ENCODE data around the gene THEMIS2.
"Not testable (repeated sequence)": the region's sequence is repeated elsewhere in the genome, so short reads cannot be mapped to it uniquely, and the experiment has no call there.

THEMIS2 gene

DNA sequence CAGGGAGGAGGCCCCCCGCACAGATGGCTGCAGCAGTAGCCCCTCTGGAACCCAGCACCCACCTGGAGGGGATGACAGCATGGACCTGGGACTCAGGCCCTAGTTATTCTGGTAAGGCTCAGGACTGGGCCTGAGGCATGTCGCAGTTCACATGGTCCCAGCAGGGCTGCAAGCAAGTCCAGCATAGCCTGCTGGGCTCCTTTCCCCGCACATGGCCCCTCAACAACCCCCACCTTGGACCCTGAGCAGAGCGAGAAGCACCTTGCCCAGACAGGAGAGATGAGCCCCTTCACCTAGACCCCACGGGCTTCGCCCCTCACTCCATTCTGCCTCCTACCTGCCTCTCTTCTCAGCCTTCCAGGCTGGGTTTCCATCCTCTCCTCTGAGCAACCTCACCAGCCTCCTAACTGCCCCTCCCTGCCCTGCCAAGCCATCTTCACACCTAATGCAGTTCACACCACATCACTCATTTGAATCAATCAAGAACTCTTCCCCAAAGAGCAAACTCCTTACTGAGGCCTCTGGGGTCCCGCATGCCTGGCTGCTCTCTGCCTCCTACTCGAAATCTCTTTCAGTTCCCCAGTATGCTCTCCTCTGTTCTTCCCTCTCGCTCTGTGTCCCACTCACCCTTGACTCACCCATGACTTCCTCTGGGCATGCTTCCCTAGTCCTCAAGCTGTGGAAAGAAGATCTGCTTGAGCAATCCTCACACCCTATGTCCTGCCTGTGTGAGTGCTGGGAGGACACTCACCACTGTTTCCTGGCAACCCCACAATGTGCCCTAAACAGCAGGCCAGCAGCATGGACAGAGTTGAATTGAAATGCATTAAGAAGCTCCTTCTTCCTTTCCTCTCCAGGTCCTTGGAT is 9.4 kb upstream of the THEMIS2 start:
- peak; percentile 73 for DNase-seq (ENCODE audit: low read depth)

DNA sequence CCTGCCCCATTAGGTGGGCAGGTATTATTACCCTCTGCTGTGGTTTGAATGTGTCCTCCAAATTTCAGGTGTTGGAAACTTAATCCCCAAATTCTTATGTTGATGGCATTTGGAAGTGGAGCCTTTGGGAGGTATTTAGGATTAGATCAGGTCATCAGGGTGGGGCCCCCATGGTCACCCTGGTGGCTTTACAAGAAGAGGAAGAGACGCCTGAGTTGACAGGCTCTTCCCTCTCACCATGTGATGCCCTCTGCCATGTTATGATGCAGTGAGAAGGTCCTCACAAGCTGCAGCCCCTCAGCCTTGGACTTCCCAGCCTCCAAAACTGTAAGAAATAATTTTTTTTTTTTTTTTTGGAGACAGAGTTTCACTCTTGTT is 8.8 kb upstream of the THEMIS2 start:
- no peak for DNase-seq (ENCODE audit: low read depth)

DNA sequence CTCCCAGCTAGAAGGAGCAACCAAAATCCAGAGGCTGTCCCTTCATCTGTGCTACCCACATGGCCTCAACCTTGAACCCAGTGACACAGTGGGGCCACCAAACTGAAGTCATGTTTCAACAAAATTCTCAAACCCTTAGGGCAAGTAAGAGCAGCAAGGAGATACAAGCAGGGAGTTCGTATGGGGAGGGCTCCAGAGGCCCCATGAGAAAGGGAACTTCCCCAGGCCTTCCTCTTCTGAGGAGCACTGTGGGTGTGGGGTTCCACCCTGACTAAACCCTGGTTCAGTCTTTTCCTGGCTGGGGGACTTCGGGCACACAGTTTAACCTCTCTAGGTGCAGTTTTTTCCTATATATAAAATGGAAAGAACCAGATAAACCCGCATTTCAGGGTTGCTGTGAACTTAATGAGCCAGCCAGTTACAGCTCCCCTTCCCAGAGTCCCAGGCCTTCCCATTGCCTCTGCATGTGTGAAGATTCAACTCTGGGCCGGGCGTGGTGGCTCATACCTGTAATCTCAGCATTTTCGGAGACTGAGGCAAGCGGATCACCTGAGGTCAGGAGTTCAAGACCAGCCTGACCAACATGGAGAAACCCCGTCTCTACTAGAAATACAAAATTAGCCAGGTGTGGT is 8.0 kb upstream of the THEMIS2 start:
- DNase-seq (ENCODE audit: low read depth) = no peak

DNA sequence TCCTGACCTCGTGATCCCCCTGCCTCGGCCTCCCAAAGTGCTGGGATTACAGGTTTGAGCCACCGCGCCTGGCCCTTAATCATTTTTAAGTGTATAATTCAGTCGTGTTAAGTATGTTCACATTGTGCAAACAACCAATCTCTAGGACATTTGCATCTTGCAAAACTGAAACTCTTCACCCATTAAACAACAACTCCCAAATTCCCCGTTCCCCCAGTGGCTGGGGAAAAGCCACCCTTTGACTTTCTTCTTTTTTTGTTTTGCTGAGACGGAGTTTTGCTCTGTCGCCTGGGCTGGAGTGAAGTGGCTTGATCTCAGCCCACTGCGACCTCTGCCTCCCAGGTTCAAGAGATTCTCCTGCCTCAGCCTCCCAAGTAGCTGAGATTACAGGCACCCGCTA is 6.5 kb upstream of the THEMIS2 start:
- DNase-seq (ENCODE audit: low read depth) = no peak

DNA sequence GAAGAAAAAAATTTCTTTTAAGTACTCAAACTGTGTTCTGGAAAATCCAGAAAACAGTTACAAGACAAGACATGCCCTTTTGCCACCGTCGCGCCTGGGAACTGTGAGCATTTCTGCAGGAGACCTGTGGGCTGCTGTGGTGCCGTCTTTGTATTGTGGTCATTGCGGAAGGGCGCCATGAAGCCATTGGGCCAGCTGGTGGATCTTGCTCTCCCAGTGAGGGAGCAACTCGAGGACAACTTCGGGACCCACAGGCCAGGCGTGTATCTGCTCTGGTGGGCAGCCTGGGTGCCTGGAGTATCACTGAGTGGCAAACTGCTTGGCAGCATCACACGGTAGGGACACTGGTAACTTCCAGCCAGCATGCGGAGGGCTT is 3.8 kb upstream of the THEMIS2 start:
- no peak for DNase-seq (ENCODE audit: low read depth)

DNA sequence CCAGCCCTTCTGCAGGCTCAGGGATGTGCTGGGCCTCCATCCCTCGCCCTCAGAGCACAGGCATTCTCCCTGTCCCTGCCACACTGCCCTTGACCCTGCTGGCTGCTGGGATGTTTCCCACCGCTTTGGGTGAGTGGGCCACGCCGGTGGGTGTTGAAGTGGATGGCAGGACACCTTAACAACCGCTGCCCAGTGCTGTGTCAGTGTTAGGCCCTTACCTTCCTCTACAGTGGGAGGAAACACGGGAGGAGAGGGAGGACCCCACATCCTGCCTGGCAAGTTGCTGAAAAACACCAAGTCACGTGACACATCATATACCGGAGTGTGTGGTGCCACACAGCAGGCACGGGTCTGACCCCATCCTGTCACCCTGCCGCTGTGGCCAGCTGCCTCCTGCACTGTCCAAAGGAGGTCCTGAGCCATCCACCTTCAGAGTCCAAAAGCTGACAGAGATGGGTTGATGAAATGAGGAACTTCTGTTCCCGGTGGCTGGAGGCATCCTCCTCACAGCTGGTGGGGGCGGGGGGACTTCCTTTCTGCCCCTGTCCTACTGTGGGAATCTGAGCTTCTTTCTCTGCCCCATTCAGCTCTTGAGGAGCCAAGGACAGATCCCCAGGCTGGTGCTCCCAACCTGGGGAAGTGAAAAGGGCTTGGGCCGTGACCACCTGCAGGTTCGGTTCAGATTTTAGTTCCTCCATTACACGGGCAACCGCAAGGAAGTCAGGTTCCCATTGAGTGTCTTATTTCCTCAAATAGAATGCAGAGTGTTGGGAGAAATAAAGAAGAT is 3.2 kb upstream of the THEMIS2 start:
- peak; percentile 96 for DNase-seq (ENCODE audit: low read depth)

DNA sequence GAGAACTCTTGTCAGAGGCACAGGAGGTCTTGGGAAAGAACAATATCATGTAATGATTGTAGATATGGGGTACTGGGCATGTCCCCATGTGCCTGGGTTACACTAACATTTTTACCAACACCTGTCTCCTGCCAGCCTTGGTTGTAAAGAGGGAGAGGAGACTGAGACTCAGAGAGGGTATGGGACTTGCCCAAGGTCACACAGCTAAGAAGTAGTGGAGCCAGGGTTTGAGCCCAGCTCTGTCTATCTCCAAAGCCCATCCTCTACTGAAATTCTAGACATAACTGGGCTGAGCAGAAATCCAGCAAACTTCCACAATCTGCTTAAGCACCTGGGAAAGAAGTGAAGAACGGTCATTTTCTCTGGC is 2.6 kb upstream of the THEMIS2 start:
- no peak for DNase-seq (ENCODE audit: low read depth)

DNA sequence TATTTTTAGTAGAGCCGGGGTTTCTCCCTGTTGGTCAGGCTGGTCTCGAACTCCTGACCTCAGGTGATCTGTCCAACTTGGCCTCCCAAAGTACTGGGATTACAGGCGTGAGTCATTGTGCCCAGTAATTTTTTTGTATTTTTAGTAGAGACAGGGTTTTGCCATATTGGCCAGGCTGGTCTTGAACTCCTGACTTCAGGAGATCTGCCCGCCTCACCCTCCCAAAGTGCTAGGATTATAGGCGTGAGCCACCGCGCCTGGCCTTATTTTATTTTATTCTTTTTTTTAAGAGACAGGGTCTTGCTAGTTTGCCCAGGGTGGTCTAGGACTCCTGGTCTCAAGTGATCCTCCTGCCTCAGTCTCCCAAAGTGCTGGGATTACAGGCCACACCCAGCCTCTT is 1.3 kb upstream of the THEMIS2 start:
- DNase-seq (ENCODE audit: low read depth) = not testable (repeated sequence)

DNA sequence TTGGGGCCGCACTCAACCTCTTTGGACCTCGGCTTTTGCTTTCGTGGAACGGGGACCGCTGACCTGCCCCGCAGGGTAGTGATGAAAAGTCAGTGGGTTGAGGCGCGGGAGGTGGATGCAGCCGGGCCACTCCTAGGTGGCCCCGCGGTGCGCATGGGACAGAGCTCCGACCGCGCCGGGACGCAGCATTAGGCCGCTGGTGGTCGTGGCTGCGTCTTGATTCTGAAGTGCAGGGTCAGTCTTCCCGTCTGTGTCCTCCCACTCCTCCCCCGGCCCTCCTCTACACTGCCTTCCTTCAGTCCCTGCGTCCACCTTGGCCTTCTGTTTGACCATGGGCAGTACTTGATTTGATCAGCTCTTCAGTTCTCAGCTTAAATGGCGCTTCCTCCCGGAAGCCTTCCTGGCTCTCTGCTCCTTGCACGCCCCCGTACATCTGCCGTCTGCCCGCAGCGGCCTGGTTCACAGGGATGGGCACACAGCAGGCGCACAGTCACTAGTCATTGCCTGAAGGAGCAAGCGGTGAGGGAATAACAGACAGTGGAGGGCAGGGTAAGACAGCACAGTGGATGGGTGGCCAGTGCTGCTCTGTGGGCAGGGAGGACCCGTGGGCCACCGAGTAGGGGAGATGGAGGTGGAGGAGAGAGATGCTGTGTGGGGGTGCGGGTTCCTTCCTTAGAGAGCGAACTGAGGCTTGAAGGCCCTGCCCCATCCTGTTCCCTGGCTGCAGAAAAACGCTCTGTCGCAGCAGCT is 633 bp downstream of the THEMIS2 start:
- DNase-seq (ENCODE audit: low read depth) = no peak

DNA sequence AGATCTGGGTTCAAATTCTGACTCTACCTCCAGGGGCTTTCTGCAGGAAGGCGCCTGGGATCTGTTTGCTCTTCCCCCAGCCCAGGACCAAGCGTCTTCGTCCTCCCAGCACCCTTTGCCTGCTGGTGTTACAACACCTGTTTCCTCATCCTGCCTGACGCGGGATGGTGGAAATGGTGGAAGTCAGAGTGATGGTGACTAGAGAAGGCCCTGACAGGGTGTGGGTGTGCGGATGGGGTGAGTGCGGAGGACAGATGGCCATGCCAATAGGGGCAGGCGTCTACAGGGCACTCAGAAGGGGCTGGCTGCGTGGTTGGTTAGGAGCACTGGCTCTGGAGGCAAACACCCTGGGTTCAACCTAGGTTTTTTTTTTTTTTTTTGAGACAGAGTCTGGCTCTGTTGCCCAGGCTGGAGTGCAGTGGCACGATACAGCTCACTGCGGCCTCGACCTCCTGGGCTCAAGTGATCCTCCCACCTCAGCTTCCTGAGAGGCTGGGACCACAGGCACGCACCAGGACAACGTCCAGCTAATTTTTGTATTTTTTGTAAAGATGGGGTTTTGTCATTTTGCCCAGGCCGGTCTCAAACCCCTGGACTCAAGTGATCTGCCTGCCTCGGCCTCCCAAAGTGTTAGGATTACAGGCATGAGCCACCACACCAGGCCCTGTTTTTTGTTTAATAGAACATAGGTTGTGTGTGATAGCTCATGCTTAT is 1.5 kb downstream of the THEMIS2 start:
- DNase-seq (ENCODE audit: low read depth) = no peak

DNA sequence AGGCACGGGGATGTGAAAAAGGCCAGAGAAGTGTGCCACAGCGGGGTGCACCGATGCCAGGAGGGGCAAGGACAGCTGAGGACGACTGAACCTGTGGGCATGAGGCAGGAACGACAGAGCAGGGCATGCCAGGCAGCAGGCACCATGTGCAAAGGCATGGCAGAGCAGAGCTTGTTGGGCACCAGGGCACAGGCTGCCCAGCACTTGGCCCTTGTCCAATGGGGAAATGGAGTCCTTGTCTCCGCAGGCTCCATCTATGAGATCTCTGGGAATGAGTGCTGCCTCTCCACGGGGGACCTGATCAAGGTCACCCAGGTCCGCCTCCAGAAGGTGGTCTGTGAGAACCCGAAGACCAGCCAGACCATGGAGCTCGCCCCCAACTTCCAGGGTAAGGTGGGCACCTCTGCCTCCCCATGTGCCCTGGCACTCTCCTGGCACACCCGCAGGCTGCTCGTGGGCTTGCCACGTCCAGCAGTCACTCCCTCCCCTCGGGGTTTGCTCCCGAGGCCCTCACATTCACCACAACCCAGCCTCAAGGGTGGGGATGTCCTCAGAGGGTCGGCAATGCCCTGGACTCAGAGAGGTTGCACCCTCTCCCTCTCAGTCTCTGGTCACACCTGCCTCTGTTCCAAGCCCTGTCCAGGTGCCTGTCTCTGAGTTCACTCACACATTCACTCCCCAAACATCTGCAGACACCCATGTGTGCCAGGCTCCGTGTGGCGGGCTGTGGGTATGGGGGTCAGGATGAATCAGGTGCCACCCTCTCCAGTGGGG is 4.2 kb downstream of the THEMIS2 start:
- no peak for DNase-seq (ENCODE audit: low read depth)

DNA sequence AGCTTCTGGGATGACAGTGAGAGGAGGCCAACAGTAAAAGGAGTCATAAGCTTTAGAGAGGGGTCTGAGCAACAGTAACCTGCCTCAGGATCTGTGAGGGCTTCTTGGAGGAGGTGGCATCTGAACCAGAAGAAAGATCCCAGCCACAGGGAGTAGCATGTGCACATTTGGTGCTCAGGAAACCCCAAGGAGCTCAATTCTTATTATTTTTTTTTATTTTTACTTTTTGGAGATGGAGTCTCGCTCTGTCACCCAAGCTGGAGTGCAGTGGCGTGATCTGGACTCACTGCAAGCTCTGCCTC is 4.7 kb downstream of the THEMIS2 start:
- DNase-seq (ENCODE audit: low read depth) = no peak

DNA sequence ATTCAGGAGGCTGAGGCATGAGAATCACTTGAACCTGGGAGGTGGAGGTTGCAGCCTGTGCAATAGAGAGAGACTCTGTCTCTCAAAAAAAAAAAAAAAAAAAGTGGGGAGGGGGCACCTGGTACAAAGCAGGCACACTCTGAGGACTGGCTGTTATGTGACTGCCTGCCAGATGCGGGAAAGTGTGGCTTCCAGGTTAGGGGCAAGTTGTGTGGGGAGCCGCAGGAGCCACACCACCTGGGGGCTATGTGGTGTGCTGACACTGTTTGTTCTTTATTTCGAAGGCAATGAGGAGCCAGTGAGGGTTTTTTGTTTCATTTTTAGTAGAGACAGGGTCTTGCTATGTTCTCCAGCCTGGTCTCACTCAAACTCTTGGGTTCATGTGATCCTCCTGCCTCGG is 5.7 kb downstream of the THEMIS2 start:
- no peak for DNase-seq (ENCODE audit: low read depth)

DNA sequence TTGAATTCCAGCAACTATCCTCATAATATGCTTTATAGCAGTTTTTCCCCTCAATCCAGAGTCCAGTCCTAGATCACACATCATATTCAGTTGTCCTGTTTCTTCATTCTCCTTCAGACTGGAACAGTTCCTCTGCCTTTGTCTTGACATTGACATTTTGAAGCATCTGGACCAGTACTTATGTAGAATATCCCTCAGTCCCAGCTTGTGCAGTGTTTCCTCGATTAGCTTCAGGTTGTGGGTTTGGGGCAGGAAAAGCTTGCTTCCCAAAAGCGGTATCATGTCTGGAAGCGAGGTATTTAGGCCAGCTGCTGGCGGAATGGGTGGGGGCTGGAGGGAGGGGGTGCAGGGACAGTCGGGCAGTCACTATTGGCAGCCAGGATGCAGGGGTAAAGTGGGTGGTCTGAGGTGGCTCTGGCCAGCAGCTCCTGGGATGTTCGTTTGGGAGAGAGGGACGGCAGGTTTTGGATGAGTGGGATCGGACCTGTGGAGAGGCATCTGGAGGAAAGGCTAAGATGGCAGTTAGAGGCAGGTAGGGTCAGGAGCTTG is 6.5 kb downstream of the THEMIS2 start:
- DNase-seq (ENCODE audit: low read depth) = no peak

DNA sequence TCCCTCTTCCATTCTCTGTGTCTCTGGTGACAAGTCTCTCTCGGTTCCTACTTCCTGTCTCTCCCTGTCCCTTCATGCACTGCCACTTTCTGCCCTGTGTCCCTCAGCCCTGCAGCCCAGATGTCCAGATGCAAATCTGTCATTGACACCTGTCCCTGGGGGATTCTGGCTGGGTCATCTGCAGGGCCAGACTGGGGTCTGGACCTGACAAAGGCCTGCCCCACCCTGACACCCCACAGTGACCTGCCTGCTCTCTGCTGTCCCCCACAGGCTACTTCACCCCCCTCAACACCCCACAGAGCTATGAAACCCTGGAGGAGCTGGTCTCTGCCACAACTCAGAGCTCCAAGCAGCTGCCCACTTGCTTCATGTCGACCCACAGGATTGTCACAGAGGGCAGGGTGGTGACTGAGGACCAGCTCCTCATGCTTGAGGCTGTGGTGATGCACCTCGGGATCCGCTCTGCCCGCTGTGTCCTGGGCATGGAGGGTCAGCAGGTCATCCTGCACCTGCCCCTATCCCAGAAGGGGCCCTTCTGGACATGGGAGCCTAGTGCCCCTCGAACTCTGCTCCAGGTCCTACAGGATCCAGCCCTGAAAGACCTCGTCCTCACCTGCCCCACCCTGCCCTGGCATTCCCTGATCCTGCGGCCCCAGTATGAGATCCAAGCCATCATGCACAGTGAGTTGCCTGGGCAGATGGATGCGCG is 7.2 kb downstream of the THEMIS2 start:
- DNase-seq (ENCODE audit: low read depth) = no peak

DNA sequence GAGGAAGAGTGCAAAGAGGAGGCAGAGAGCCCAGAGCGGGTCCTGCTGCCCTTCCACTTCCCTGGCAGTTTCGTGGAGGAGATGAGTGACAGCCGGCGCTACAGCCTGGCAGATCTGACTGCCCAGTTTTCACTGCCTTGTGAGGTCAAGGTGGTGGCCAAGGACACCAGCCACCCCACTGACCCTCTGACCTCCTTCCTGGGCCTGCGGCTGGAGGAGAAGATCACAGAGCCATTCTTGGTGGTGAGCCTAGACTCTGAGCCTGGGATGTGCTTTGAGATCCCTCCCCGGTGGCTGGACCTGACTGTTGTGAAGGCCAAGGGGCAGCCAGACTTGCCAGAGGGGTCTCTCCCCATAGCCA is 10.2 kb downstream of the THEMIS2 start:
- DNase-seq (ENCODE audit: low read depth) = no peak

DNA sequence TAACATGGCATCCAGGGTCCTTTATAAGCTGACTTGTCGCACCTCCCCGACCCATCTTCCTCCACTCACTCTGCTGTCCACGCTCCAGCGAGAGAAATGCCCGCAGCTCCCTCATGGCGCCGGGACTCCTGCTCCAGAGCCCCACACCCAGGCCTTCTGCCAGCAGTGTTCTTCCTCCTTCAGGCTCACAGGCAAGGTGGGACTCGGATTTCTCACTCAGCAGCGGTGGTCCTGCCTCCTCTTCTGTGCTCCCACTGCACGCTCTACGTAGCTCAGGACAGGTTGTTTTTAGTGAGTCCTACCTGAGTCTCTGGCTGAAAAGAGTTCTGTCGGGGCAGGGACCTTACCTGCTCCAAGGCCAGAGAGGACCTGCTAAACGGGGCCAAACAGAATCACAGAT is 11.2 kb downstream of the THEMIS2 start:
- no peak for DNase-seq (ENCODE audit: low read depth)

DNA sequence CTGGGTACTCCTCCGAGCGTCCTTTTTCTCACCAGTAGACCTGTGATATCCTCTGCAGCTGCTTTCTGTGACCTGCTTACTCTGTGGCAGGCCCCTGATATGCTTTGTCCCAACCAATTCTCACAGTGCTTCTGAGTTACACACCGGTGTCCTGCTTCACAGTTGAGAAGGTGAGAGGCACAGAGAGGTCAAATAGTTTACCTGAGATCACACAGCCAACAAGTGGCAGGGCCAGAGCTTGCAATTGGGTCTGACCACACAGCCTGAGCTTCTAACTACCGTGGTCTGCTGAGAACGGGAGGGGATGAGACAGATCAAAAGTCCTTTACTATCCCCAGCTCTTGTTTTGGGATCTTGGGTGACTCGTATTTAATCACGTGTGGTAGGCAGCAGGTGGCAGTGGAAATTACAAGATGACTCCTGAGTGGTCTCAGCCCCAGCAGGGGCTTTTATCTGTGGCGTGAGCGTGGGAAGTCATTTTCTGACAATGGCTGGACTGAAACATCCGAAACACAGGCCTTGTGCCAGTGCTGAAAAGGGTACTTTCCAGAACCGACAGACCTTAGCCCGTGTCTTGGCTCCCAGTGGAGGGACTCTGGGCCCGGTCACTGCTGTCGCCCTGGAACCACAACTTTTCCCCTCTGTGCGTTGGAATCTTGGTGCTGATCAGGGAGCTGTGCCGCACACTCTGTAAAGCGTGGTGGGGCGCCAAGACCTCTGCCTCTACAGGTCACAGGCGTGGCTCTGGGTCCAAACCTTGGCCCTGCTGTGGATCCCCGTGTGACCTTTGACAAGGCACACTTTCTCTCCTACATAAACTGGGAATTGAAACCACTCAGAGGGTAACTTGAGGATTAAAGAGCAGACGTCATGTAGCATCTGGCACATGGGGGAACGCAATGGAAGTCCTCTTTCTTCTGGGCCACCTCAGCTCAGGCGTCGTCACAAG is 11.9 kb downstream of the THEMIS2 start:
- no peak for DNase-seq (ENCODE audit: low read depth)

DNA sequence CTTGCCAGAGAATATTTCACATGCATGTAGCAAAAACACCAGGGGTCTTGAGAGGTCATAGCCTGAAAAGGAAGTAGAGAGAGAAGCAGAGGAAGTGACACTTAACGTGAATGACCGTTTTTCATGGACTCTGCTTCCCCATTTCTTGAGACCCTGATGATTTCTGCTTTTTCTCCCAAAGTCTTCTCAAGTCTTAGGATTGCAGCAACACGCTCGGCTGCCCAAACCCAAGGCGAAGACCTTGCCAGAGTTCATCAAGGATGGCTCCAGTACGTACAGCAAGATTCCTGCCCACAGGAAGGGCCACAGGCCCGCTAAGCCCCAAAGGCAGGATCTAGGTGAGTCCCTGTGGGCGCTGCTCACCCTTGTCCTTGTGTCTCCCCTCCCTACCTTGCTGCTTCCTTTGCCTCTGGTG is 12.8 kb downstream of the THEMIS2 start:
- no peak for DNase-seq (ENCODE audit: low read depth)

Data from CMK (cell line).